HepG2 (cell line): ENCODE results near the gene USP2. TPM values are rescaled to one million over a fixed set of nuclear protein-coding genes. Genes with fewer than 3 reads are reported as not detected.

Experiments used
- ARID3A ChIP-seq: IDR thresholded peaks from 2 replicates; pipeline ENCODE4 v1.6.1; 2012; ENCODE audit warnings: low read depth, low read length, improper control_type of control experiment
- ATF1 ChIP-seq: IDR thresholded peaks from 2 replicates; pipeline ENCODE4 v1.6.1; 2016; ENCODE audit warnings: mild to moderate bottlenecking, control low read depth
- CENPX ChIP-seq: sonication (generic); formaldehyde crosslinking; IDR thresholded peaks from 2 replicates; pipeline ENCODE4 v1.9.0; 2021; ENCODE audit warnings: mild to moderate bottlenecking, missing genetic modification reagents, moderate library complexity
- CREBL2 ChIP-seq: sonication (generic); formaldehyde crosslinking; IDR thresholded peaks from 2 replicates; pipeline ENCODE4 v1.8.1; 2023; ENCODE audit warnings: missing genetic modification reagents, mild to moderate bottlenecking, borderline replicate concordance
- EHMT2 ChIP-seq: fragments of 200-600 bp; sonication (generic); IDR thresholded peaks from 2 replicates; pipeline ENCODE4 v1.7.0; 2017; ENCODE audit warnings: antibody characterized with exemption, low read depth, low read length, borderline replicate concordance
- GPBP1L1 ChIP-seq: sonication (generic); formaldehyde crosslinking; IDR thresholded peaks from 2 replicates; pipeline ENCODE4 v1.5.0; 2020; ENCODE audit warnings: mild to moderate bottlenecking, missing genetic modification reagents
- IKZF4 ChIP-seq: sonication (generic); formaldehyde crosslinking; IDR thresholded peaks from 2 replicates; pipeline ENCODE4 v1.5.1; 2020; ENCODE audit warnings: borderline replicate concordance, mild to moderate bottlenecking, low read depth, missing genetic modification reagents; ENCODE audit errors: not compliant biosample characterization
- JUNB ChIP-seq: sonication (generic); formaldehyde crosslinking; IDR thresholded peaks from 2 replicates; pipeline ENCODE4 v1.8.0; 2022; ENCODE audit warnings: missing genetic modification reagents, mild to moderate bottlenecking, borderline replicate concordance
- NONO ChIP-seq, 2 experiments: fragments of 450-650 bp in 1 of 2; sonication (generic) in 1 of 2; formaldehyde crosslinking in 1 of 2; IDR thresholded peaks in 1 of 2; conservative IDR thresholded peaks in 1 of 2; 2 replicates each; pipeline versions ENCODE4 v1.6.1 to v1.8.0; 2017 to 2022; ENCODE audit warnings: mild to moderate bottlenecking in 1 of 2, missing genetic modification reagents in 1 of 2, moderate library complexity in 1 of 2
- NR2F6 ChIP-seq, 2 experiments: IDR thresholded peaks; 2 replicates each; pipeline ENCODE4 v1.6.1; 2016; ENCODE audit warnings: antibody characterized with exemption in 1 of 2, mild to moderate bottlenecking in 1 of 2
- RFX1 ChIP-seq: fragments of 450-650 bp; IDR thresholded peaks from 2 replicates; pipeline ENCODE4 v1.6.1; 2017
- ZNF253 ChIP-seq: sonication (generic); formaldehyde crosslinking; IDR thresholded peaks from 2 replicates; pipeline ENCODE4 v1.8.0; 2022; ENCODE audit warnings: mild to moderate bottlenecking, missing genetic modification reagents, borderline replicate concordance
- ZNF296 ChIP-seq: sonication (generic); formaldehyde crosslinking; conservative IDR thresholded peaks from 2 replicates; pipeline ENCODE4 v1.5.0; 2020; ENCODE audit warnings: mild to moderate bottlenecking, missing genetic modification reagents
- ZNF318 ChIP-seq: sonication (generic); formaldehyde crosslinking; IDR thresholded peaks from 2 replicates; pipeline ENCODE4 v1.4.0; 2020; ENCODE audit warnings: mild to moderate bottlenecking, missing genetic modification reagents
- ZNF431 ChIP-seq: sonication (generic); formaldehyde crosslinking; IDR thresholded peaks from 2 replicates; pipeline ENCODE4 v1.9.0; 2022; ENCODE audit warnings: missing genetic modification reagents, low read depth, mild to moderate bottlenecking, borderline replicate concordance
- ZNF569 ChIP-seq: sonication (generic); formaldehyde crosslinking; IDR thresholded peaks from 2 replicates; pipeline ENCODE4 v1.5.0; 2020; ENCODE audit warnings: mild to moderate bottlenecking, missing genetic modification reagents, moderate library complexity, borderline replicate concordance
- polyA plus RNA-seq, 8 experiments: library from polyadenylated mRNA; depleted of rRNA in 3 of 8; stranded (reverse) in 7 of 8; unstranded in 1 of 8; fragments of >200 nt; fragmentation: Illumina TruSeq in 4 of 8; extraction: Trizol in 4 of 8; gene quantifications; 2 replicates each; pipeline versions ENCODE4 v1.2.1 to v1.2.3, GENCODE V29; 2011 to 2016; ENCODE audit warnings: low read depth in 4 of 8, missing spikeins in 1 of 8, mixed read lengths in 1 of 8; ENCODE audit not compliant: insufficient read depth in 1 of 8
- total RNA-seq, 5 experiments: library from RNA; depleted of rRNA; stranded (reverse); fragments of >200 nt; fragmentation: Illumina TruSeq; extraction: Trizol; gene quantifications; 2 replicates each; pipeline ENCODE4 v1.2.3, GENCODE V29; 2016; ENCODE audit warnings: low read depth in 1 of 5

Gene USP2
- total and polyA plus RNA-seq, 2 of the 13 experiments (the other 11 are each of a cell fraction or from before 2014, with no cell fraction given) = 2.5 to 6.0 TPM

GRCh38 chr11:119373921-119374631 lies 7.4 kb downstream of the USP2 start (continued):
- no peak for TF ChIP-seq ZNF253 (CRISPR knock-in tag)
- TF ChIP-seq ZNF431 = no peak
- no peak for TF ChIP-seq NONO (IDR thresholded peaks at IDR 0.05)
- TF ChIP-seq NONO (CRISPR knock-in tag; conservative IDR thresholded peaks at IDR 0.05) = no peak
- TF ChIP-seq CREBL2 (CRISPR knock-in tag) = no peak
- no peak for TF ChIP-seq ZNF318 (CRISPR knock-in tag)
- no peak for TF ChIP-seq ATF1 (CRISPR knock-in tag)
- no peak for TF ChIP-seq ARID3A
- no peak for TF ChIP-seq NR2F6 (IDR thresholded peaks at IDR 0.05)
- no peak for TF ChIP-seq NR2F6 (CRISPR knock-in tag; IDR thresholded peaks at IDR 0.05)
- TF ChIP-seq IKZF4 (CRISPR knock-in tag) = no peak
- no peak for TF ChIP-seq ZNF569
- no peak for TF ChIP-seq CENPX (CRISPR knock-in tag)
- no peak for TF ChIP-seq ZNF296 (CRISPR knock-in tag)
- TF ChIP-seq EHMT2 = no peak
- TF ChIP-seq JUNB (CRISPR knock-in tag) = no peak
- TF ChIP-seq GPBP1L1 (CRISPR knock-in tag) = no peak
- no peak for TF ChIP-seq RFX1
